ENCODE data around the gene ETNK1. TPM values are rescaled to one million over a fixed set of nuclear protein-coding genes. Genes with fewer than 3 reads are reported as not detected.
A peak's percentile ranks its signal among the peaks of the same experiment; 100 is the strongest.
"Not testable (repeated sequence)": the region's sequence is repeated elsewhere in the genome, so short reads cannot be mapped to it uniquely, and the experiment has no call there.

ETNK1 gene
- polyA plus RNA-seq (2013, experiment 1 of 2; ENCODE audit: insufficient read length) = 15.8 TPM
- polyA plus RNA-seq (2013, experiment 2 of 2; ENCODE audit: insufficient read length) = 18.1 TPM

GRCh38 chr12:22624870-22625761, at the start of gene ETNK1:
ETNK1 (plus strand) TSS chr12:22625171; CDS start chr12:22625431, 260 bp downstream.
- DNase-seq = peak; percentile 92

GRCh38 chr12:22576065-22576464, 48.9 kb upstream of the ETNK1 start:
- no peak for DNase-seq

- no peak for DNase-seq
These were observed 48.5 kb upstream of the ETNK1 start for GRCh38 chr12:22576473-22576872.

- no peak for DNase-seq
These were observed 47.3 kb upstream of the ETNK1 start for GRCh38 chr12:22577667-22578066.

- DNase-seq = no peak
These were observed 46.6 kb upstream of the ETNK1 start for GRCh38 chr12:22578328-22578727.

GRCh38 chr12:22588817-22589216, 36.2 kb upstream of the ETNK1 start:
- DNase-seq = no peak

GRCh38 chr12:22593864-22594263, 31.1 kb upstream of the ETNK1 start:
- DNase-seq = no peak

- DNase-seq = not testable (repeated sequence)
These were observed 27.4 kb upstream of the ETNK1 start for GRCh38 chr12:22597539-22597938.

- DNase-seq = no peak
These were observed 26.7 kb upstream of the ETNK1 start for GRCh38 chr12:22598141-22598762.

- no peak for DNase-seq
These were observed 26.2 kb upstream of the ETNK1 start for GRCh38 chr12:22598763-22599161.

GRCh38 chr12:22600181-22600580, 24.8 kb upstream of the ETNK1 start:
- no peak for DNase-seq

- no peak for DNase-seq
These were observed 15.5 kb upstream of the ETNK1 start for GRCh38 chr12:22609501-22609900.

GRCh38 chr12:22610131-22610530, 14.8 kb upstream of the ETNK1 start:
- DNase-seq = no peak

- DNase-seq = not testable (repeated sequence)
These were observed 12.1 kb upstream of the ETNK1 start for GRCh38 chr12:22612822-22613221.

GRCh38 chr12:22615963-22616501, 8.9 kb upstream of the ETNK1 start:
- no peak for DNase-seq

GRCh38 chr12:22617630-22618029, 7.3 kb upstream of the ETNK1 start:
- no peak for DNase-seq

- no peak for DNase-seq
These were observed 462 bp upstream of the ETNK1 start for GRCh38 chr12:22624548-22624869.

GRCh38 chr12:22625762-22626294, 857 bp downstream of the ETNK1 start:
- DNase-seq = peak; percentile 26

- DNase-seq = peak; percentile 7
These were observed 1.4 kb downstream of the ETNK1 start for GRCh38 chr12:22626406-22626805.

- DNase-seq = no peak
These were observed 2.4 kb downstream of the ETNK1 start for GRCh38 chr12:22627371-22627770.

GRCh38 chr12:22628228-22628627, 3.3 kb downstream of the ETNK1 start:
- no peak for DNase-seq

- peak; percentile 21 for DNase-seq
These were observed 7.0 kb downstream of the ETNK1 start for GRCh38 chr12:22631863-22632463.

- DNase-seq = no peak
These were observed 9.9 kb downstream of the ETNK1 start for GRCh38 chr12:22634883-22635282.
